ENCODE results near the gene IKZF1.

DNA sequence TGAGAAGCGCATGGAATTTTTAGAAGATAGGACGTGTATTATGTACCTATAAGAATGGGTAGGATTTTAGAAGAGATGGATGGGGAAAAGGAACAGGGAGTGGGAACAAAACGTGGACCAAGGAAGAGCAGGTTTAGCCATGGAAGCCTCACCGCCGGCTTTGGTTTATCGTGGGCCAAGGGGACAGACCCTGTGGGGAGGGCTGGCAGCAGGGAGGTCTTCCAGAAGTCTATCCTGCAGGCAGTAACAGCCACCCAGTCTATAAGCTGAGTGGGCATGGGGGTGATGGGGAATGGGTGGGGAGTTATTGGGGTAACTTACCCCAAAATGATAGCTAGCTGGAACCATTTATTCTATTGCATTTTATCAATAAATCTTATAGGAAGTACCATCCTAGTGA, 44.9 kb downstream of the IKZF1 start:
- TF ChIP-seq POLR2A (IDR thresholded peaks at IDR 0.05) (no peak), POLR2AphosphoS5 (IDR thresholded peaks at IDR 0.05) (no peak)
